Measurements from ENCODE around the gene ANTXR2.

- no peak for TF ChIP-seq RFX5 (IDR thresholded peaks at IDR 0.05; ENCODE audit: low read length)
- no peak for TF ChIP-seq NRF1 (IDR thresholded peaks at IDR 0.05; ENCODE audit: low read depth, low read length)
- no peak for TF ChIP-seq PBX3 (IDR thresholded peaks at IDR 0.05)
- no peak for TF ChIP-seq TAF1 (IDR thresholded peaks at IDR 0.05; ENCODE audit: borderline replicate concordance, low read depth, low read length)
- no peak for TF ChIP-seq USF2 (IDR thresholded peaks at IDR 0.05; ENCODE audit: borderline replicate concordance, low read depth, low read length)
- TF ChIP-seq USF1 (IDR thresholded peaks at IDR 0.05; ENCODE audit: borderline replicate concordance, low read depth) = no peak
- no peak for TF ChIP-seq CTCF (IDR thresholded peaks at IDR 0.05)
Measured at GRCh38 chr4:80016506-80016905, 56.5 kb downstream of the ANTXR2 start.
